Loucy (cell line): ENCODE data around the gene TIMM10B.

ENCODE experiments used
- H2AFZ ChIP-seq: fragments of 200-600 bp; sonication (generic); 2 replicates; pipeline ENCODE4 v1.6.0; 2016; ENCODE audit warnings: antibody characterized with exemption, mild to moderate bottlenecking, low read length, moderate library complexity
- H3F3A ChIP-seq: fragments of 200-600 bp; 2 replicates; pipeline ENCODE4 v1.6.0; 2016; ENCODE audit warnings: antibody characterized with exemption, low read depth, mild to moderate bottlenecking
- H3K27me3 ChIP-seq: fragments of 200-600 bp; sonication (generic); 2 replicates; pipeline ENCODE4 v1.6.1; 2014; ENCODE audit warnings: low read length, mild to moderate bottlenecking; ENCODE audit not compliant: insufficient read depth, poor library complexity, severe bottlenecking
- H3K36me3 ChIP-seq: fragments of 200-600 bp; sonication (generic); 2 replicates; pipeline ENCODE4 v1.6.1; 2016; ENCODE audit warnings: low read length; ENCODE audit not compliant: insufficient read depth
- H3K4me1 ChIP-seq: fragments of 200-600 bp; sonication (generic); 2 replicates; pipeline ENCODE4 v1.5.1; 2014; ENCODE audit warnings: low read length, mild to moderate bottlenecking; ENCODE audit not compliant: insufficient read depth, poor library complexity, severe bottlenecking
- H3K4me2 ChIP-seq: fragments of 200-600 bp; sonication (generic); 2 replicates; pipeline ENCODE4 v1.6.0; 2014; ENCODE audit warnings: antibody characterized with exemption, low read length, low read depth, mild to moderate bottlenecking; ENCODE audit not compliant: poor library complexity, severe bottlenecking
- H3K4me3 ChIP-seq: fragments of 200-600 bp; sonication (generic); 2 replicates; pipeline ENCODE4 v1.5.1; 2014; ENCODE audit warnings: low read length, mild to moderate bottlenecking, mixed read lengths; ENCODE audit not compliant: poor library complexity, severe bottlenecking
- H3K79me2 ChIP-seq: fragments of 200-600 bp; sonication (generic); 2 replicates; pipeline ENCODE4 v1.6.1; 2014; ENCODE audit warnings: low read length; ENCODE audit not compliant: insufficient read depth
- H3K9ac ChIP-seq: fragments of 200-600 bp; sonication (generic); 2 replicates; pipeline ENCODE4 v1.6.0; 2014; ENCODE audit warnings: mild to moderate bottlenecking, low read depth, low read length, moderate library complexity; ENCODE audit not compliant: poor library complexity, severe bottlenecking
- H3K9me2 ChIP-seq: fragments of 200-600 bp; sonication (generic); replicated peaks from 2 replicates; pipeline ENCODE4 v1.6.1; 2016; ENCODE audit warnings: low read depth, low read length, mixed read lengths
- H3K9me3 ChIP-seq: fragments of 200-600 bp; sonication (generic); 2 replicates; pipeline ENCODE4 v1.6.1; 2014; ENCODE audit warnings: mild to moderate bottlenecking, antibody characterized with exemption, low read length, low read depth; ENCODE audit not compliant: insufficient read depth
- H4K20me1 ChIP-seq: fragments of 200-600 bp; sonication (generic); 2 replicates; pipeline ENCODE4 v1.6.0; 2014; ENCODE audit warnings: antibody characterized with exemption, low read length, mild to moderate bottlenecking; ENCODE audit not compliant: insufficient read depth, poor library complexity, severe bottlenecking
- EZH2phosphoT487 ChIP-seq: fragments of 200-600 bp; IDR thresholded peaks from 2 replicates; pipeline ENCODE4 v1.6.1; 2018; ENCODE audit warnings: antibody characterized with exemption, mild to moderate bottlenecking, moderate library complexity, borderline replicate concordance
- TF ChIP-seq, protein P1 (sequence below): fragments of 200-600 bp; sonication (generic); conservative IDR thresholded peaks from 2 replicates; pipeline ENCODE4 v1.5.1; 2014; ENCODE audit warnings: mild to moderate bottlenecking, antibody characterized with exemption, low read length

The TIMM10B gene

GRCh38 chr11:6486256-6486655 is 5.0 kb downstream of the TIMM10B start:
- TF ChIP-seq, protein P1, sequence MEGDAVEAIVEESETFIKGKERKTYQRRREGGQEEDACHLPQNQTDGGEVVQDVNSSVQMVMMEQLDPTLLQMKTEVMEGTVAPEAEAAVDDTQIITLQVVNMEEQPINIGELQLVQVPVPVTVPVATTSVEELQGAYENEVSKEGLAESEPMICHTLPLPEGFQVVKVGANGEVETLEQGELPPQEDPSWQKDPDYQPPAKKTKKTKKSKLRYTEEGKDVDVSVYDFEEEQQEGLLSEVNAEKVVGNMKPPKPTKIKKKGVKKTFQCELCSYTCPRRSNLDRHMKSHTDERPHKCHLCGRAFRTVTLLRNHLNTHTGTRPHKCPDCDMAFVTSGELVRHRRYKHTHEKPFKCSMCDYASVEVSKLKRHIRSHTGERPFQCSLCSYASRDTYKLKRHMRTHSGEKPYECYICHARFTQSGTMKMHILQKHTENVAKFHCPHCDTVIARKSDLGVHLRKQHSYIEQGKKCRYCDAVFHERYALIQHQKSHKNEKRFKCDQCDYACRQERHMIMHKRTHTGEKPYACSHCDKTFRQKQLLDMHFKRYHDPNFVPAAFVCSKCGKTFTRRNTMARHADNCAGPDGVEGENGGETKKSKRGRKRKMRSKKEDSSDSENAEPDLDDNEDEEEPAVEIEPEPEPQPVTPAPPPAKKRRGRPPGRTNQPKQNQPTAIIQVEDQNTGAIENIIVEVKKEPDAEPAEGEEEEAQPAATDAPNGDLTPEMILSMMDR = no peak
- TF ChIP-seq EZH2phosphoT487 = no peak
- H3K27me3 ChIP-seq = no peaks in the 10 kb centered on the region
- no peak overlapping the region for H3K4me3 ChIP-seq
- no peak overlapping the region for H2AFZ ChIP-seq
- H4K20me1 ChIP-seq = peaks cover 23% of the 10 kb centered on the region
- H3K36me3 ChIP-seq = peaks cover 10% of the 10 kb centered on the region; the same call in 1 of the 2 replicates
- H3K9ac ChIP-seq = no peak overlapping the region
- H3K4me1 ChIP-seq = peaks cover 23% of the 10 kb centered on the region
- H3K9me2 ChIP-seq = no peaks in the 10 kb centered on the region
- H3K9me3 ChIP-seq = no peaks in the 10 kb centered on the region
- H3K4me2 ChIP-seq = no peak overlapping the region
- no peaks in the 10 kb centered on the region for H3F3A ChIP-seq
- peaks cover 36% of the 10 kb centered on the region for H3K79me2 ChIP-seq

GRCh38 chr11:6486938-6487337 is 5.6 kb downstream of the TIMM10B start:
- no peaks in the 10 kb centered on the region for H3K9me3 ChIP-seq
- no peak for TF ChIP-seq EZH2phosphoT487
- TF ChIP-seq, protein P1 = no peak
- no peaks in the 10 kb centered on the region for H3K27me3 ChIP-seq
- no peak overlapping the region for H3K9ac ChIP-seq
- H3K36me3 ChIP-seq = peaks cover 10% of the 10 kb centered on the region; the same call in 1 of the 2 replicates
- peaks cover 22% of the 10 kb centered on the region for H3K4me1 ChIP-seq
- no peak overlapping the region for H3K4me3 ChIP-seq
- H3K4me2 ChIP-seq = no peak overlapping the region
- H4K20me1 ChIP-seq = peaks cover 19% of the 10 kb centered on the region
- no peak overlapping the region for H2AFZ ChIP-seq
- H3F3A ChIP-seq = no peaks in the 10 kb centered on the region
- H3K79me2 ChIP-seq = peaks cover 30% of the 10 kb centered on the region
- H3K9me2 ChIP-seq = no peaks in the 10 kb centered on the region

GRCh38 chr11:6488342-6488741 is 7.0 kb downstream of the TIMM10B start:
- Histone ChIP-seq H4K20me1 (peaks cover 5% of the 10 kb centered on the region), H3F3A (no peaks in the 10 kb centered on the region), H3K9me3 (no peaks in the 10 kb centered on the region), H3K36me3 (peaks cover 10% of the 10 kb centered on the region; the same call in 1 of the 2 replicates), H2AFZ (no peak overlapping the region), H3K9me2 (no peaks in the 10 kb centered on the region), H3K27me3 (no peaks in the 10 kb centered on the region), H3K4me3 (no peak overlapping the region), H3K4me2 (no peak overlapping the region), H3K4me1 (peaks cover 8% of the 10 kb centered on the region), H3K9ac (no peak overlapping the region), H3K79me2 (peaks cover 16% of the 10 kb centered on the region)
- no peak for TF ChIP-seq EZH2phosphoT487
- TF ChIP-seq, protein P1 = no peak
